Natural killer cell (primary cell): ENCODE data around the gene KCNH3. TPM values are rescaled to one million over a fixed set of nuclear protein-coding genes. Genes with fewer than 3 reads are reported as not detected.

ENCODE experiments used
- ATAC-seq, 3 donors: fragments of 150-1000 bp in 2 of 3; fragments of 200-7000 bp in 1 of 3; cut with Tn5 transposase; 1 replicate in 1 of 3; 2 replicates in 2 of 3; pipeline ENCODE4 v1.10.0; 2021; ENCODE audit warnings: mild to moderate bottlenecking in 2 of 3, moderate library complexity in 2 of 3
- DNase-seq, 2 donors: peaks; one replicate each; pipeline versions ENCODE4 v3.0.0 to v3.0.0-alpha.2; 2013 to 2021; ENCODE audit warnings: mixed read lengths in 1 of 2
- H3K27ac ChIP-seq: one replicate; pipeline ENCODE4 v1.5.1; 2013; ENCODE audit warnings: mild to moderate bottlenecking, low read length
- H3K27me3 ChIP-seq: one replicate; pipeline ENCODE4 v1.6.1; 2013; ENCODE audit warnings: low read length; ENCODE audit not compliant: control insufficient read depth, insufficient read depth
- H3K36me3 ChIP-seq: one replicate; pipeline ENCODE4 v1.6.1; 2013; ENCODE audit warnings: low read length; ENCODE audit not compliant: control insufficient read depth, insufficient read depth
- H3K4me1 ChIP-seq: one replicate; pipeline ENCODE4 v1.6.1; 2013; ENCODE audit warnings: low read length; ENCODE audit not compliant: control insufficient read depth, insufficient read depth
- H3K4me3 ChIP-seq: one replicate; pipeline ENCODE4 v1.5.1; 2013; ENCODE audit warnings: low read length
- H3K9me3 ChIP-seq: one replicate; pipeline ENCODE4 v1.6.1; 2013; ENCODE audit warnings: low read length; ENCODE audit not compliant: control insufficient read depth, insufficient read depth
- H3K27ac Mint-ChIP-seq, 2 donors: one replicate each; pipeline ENCODE4 v1.8.0; 2022; ENCODE audit warnings: mild to moderate bottlenecking in 2 of 2, mixed read lengths in 2 of 2, moderate library complexity in 1 of 2
- H3K27me3 Mint-ChIP-seq, 2 donors: one replicate each; pipeline ENCODE4 v1.8.0; 2022; ENCODE audit warnings: low read depth in 2 of 2, mixed read lengths in 2 of 2
- H3K36me3 Mint-ChIP-seq: one replicate; pipeline ENCODE4 v1.8.0; 2022; ENCODE audit warnings: mixed read lengths
- H3K4me1 Mint-ChIP-seq, 2 donors: one replicate each; pipeline ENCODE4 v1.8.0; 2022; ENCODE audit warnings: mixed read lengths in 2 of 2
- H3K4me3 Mint-ChIP-seq: one replicate; pipeline ENCODE4 v1.8.0; 2022; ENCODE audit warnings: mild to moderate bottlenecking, moderate library complexity, mixed read lengths
- H3K9me3 Mint-ChIP-seq, 2 donors: one replicate each; pipeline ENCODE4 v1.8.0; 2022; ENCODE audit warnings: mixed read lengths in 2 of 2
- WGBS: methylation state at CpG from one replicate; pipeline ENCODE4 v1.1.7; 2013; ENCODE audit warnings: missing lambda C conversion rate; ENCODE audit not compliant: insufficient coverage; 5-methylcytosine and 5-hydroxymethylcytosine counted together
- intact Hi-C: fragments of 100-400 bp; cut with micrococcal nuclease; formaldehyde crosslinking; loops from one replicate; pipeline ENCODE4 v1.14.2; 2022
- total RNA-seq, 4 donors: library from RNA; stranded (reverse); fragments of 120-200 nt in 1 of 4; gene quantifications; one replicate each; pipeline versions ENCODE4 v1.2.3 to v1.2.4, GENCODE V29; 2013 to 2022
- TF ChIP-seq, protein P1 (sequence below): fragments of 200-600 bp; IDR thresholded peaks from one replicate; pipeline ENCODE4 v1.8.0; 2022; ENCODE audit warnings: antibody characterized with exemption

KCNH3 gene
- total RNA-seq, 3 donors from 2014 or later (not counting 1 experiment from before 2014, with no cell fraction given), result 1.2 to 1.7 (median 1.6) TPM

DNA sequence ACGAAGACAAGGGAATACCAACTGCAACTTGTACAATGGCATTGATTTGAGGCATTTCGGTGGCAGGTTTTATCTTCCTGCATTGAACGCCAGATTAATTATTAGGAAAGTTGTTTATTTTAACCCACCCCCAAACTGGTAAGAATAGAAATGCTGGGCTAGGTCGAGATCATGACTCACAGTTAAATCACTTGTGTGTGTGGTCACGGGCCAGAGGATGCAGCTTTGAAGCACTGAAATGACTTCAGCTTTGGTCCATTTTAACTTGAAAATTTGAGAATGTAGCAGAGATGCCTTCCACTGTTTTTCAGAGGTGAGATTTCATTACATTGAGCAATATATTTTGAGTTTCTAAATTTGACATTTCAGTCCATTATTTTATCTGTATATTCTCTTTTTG, 23.6 kb upstream of the KCNH3 start:
- H3K27me3 ChIP-seq, result no peaks in the 10 kb centered on the region
- no peaks in the 10 kb centered on the region for H3K9me3 Mint-ChIP-seq
- H3K36me3 Mint-ChIP-seq, result no peaks in the 10 kb centered on the region
- no peaks in the 10 kb centered on the region for H3K4me1 Mint-ChIP-seq
- 91% methylated on average over 5 of the region's 5 CpGs for WGBS
- no peak overlapping the region for H3K27ac ChIP-seq
- H3K9me3 ChIP-seq, result no peaks in the 10 kb centered on the region
- no peak for DNase-seq
- ATAC-seq, result no peak
- intact Hi-C loops, result no loop called here
- no peaks in the 10 kb centered on the region for H3K36me3 ChIP-seq
- no peak overlapping the region for H3K4me3 ChIP-seq
- no peak overlapping the region for H3K4me3 Mint-ChIP-seq
- H3K4me1 ChIP-seq, result no peaks in the 10 kb centered on the region
- no peaks in the 10 kb centered on the region for H3K27me3 Mint-ChIP-seq
- TF ChIP-seq, protein P1, sequence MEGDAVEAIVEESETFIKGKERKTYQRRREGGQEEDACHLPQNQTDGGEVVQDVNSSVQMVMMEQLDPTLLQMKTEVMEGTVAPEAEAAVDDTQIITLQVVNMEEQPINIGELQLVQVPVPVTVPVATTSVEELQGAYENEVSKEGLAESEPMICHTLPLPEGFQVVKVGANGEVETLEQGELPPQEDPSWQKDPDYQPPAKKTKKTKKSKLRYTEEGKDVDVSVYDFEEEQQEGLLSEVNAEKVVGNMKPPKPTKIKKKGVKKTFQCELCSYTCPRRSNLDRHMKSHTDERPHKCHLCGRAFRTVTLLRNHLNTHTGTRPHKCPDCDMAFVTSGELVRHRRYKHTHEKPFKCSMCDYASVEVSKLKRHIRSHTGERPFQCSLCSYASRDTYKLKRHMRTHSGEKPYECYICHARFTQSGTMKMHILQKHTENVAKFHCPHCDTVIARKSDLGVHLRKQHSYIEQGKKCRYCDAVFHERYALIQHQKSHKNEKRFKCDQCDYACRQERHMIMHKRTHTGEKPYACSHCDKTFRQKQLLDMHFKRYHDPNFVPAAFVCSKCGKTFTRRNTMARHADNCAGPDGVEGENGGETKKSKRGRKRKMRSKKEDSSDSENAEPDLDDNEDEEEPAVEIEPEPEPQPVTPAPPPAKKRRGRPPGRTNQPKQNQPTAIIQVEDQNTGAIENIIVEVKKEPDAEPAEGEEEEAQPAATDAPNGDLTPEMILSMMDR, result no peak
- no peak overlapping the region for H3K27ac Mint-ChIP-seq

DNA sequence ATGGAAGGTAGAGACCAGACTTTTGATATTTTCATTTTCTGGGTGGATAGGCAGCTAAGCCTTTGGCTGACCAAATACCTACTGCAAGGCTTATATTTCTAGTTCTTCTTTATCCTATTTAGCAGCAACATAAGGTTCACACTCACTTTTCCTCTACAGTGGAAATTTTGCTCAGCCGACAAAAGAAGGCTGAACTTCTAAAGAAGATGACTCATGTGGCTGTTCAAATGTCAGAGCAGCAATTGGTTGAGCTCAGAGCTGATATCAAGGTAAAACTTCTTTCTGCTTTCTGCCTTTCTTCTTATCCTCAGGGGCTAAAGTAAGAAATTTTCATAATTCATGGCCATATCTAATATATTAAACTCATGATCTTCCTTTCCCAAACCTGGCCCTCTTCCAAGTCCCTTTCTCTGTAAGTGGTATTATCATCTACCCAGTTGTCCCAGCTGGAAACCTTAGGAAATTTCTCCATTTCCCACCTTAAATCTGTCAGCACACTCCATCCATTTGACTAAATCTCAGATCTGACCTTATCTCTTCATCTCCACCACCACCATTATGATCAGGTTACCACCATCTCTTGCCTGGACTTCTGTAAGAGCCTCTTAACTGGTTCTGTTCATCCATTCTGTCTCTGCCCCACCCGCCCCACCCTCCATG, 19.8 kb upstream of the KCNH3 start:
- Histone ChIP-seq H3K27ac (no peak overlapping the region), H3K4me1 (no peaks in the 10 kb centered on the region), H3K27me3 (no peaks in the 10 kb centered on the region), H3K9me3 (no peaks in the 10 kb centered on the region), H3K4me3 (no peak overlapping the region), H3K36me3 (peaks cover 5% of the 10 kb centered on the region)
- no peaks in the 10 kb centered on the region for H3K27me3 Mint-ChIP-seq
- no peaks in the 10 kb centered on the region for H3K9me3 Mint-ChIP-seq
- intact Hi-C loops, result no loop called here
- no peak overlapping the region for H3K27ac Mint-ChIP-seq
- TF ChIP-seq, protein P1, result no peak
- H3K4me1 Mint-ChIP-seq, result no peaks in the 10 kb centered on the region
- peaks cover 7% of the 10 kb centered on the region for H3K36me3 Mint-ChIP-seq
- no peak for DNase-seq
- no peak for ATAC-seq
- H3K4me3 Mint-ChIP-seq, result no peak overlapping the region
- WGBS, result 78% methylated on average over 1 of the region's 2 CpGs

DNA sequence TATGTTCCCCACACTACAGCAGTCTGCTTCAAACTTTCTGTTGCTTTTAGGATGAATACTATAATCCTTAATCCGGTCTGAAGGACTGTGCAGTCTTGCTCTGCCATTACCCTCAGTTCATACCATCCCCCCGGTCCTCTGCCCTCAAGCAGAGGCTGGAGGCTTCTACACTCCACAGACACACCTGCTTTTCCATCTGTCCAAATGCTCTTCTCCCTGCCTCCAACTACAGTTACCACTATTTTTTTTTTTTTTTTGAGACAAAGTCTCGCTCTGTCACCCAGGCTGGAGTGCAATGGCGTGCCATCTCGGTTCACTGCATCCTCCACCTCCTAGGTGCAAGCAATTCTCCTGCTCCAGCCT, 19.3 kb upstream of the KCNH3 start:
- 96% methylated on average over 5 of the region's 5 CpGs for WGBS
- no peak for DNase-seq

More for the DNA sequence above, 19.3 kb upstream of the KCNH3 start:
- TF ChIP-seq, protein P1, result no peak
- H3K9me3 ChIP-seq, result no peaks in the 10 kb centered on the region
- H3K36me3 ChIP-seq, result peaks cover 5% of the 10 kb centered on the region
- no peak overlapping the region for H3K27ac ChIP-seq
- ATAC-seq, result no peak
- no peaks in the 10 kb centered on the region for H3K4me1 ChIP-seq
- H3K27me3 Mint-ChIP-seq, result no peaks in the 10 kb centered on the region
- intact Hi-C loops, result no loop called here
- peaks cover 7% of the 10 kb centered on the region for H3K36me3 Mint-ChIP-seq
- no peaks in the 10 kb centered on the region for H3K9me3 Mint-ChIP-seq
- H3K4me1 Mint-ChIP-seq, result no peaks in the 10 kb centered on the region
- H3K27me3 ChIP-seq, result no peaks in the 10 kb centered on the region
- H3K4me3 Mint-ChIP-seq, result no peak overlapping the region
- H3K27ac Mint-ChIP-seq, result no peak overlapping the region
- no peak overlapping the region for H3K4me3 ChIP-seq
